Activated CD4-positive, alpha-beta T cell treated with anti-CD3 and anti-CD28 coated beads, Interleukin-10, Interleukin-2, amounts not matched to agents 100 ng/mL and 50 ng/mL, durations not matched to agents 16 hours and 8 hours (primary cell): ENCODE measurements around the gene BRME1.

ENCODE experiments used
- DNase-seq: peaks from one replicate; pipeline ENCODE4 v3.0.0-alpha.2; 2020

Gene BRME1

GRCh38 chr19:13905634-13906520, at the start of gene BRME1, which contains the start of gene CC2D1A:
TSS of gene BRME1 (minus strand) at chr19:13906117. CDS start at chr19:13904892, 1,225 bp downstream.
TSS of gene CC2D1A (plus strand) at chr19:13906201. CDS start at chr19:13906442, 241 bp downstream.
- DNase-seq = peak; percentile 97

GRCh38 chr19:13954185-13954584, 48.3 kb upstream of the BRME1 start:
- no peak for DNase-seq

GRCh38 chr19:13952931-13953531, 47.1 kb upstream of the BRME1 start:
- DNase-seq = no peak

- peak; percentile 100 for DNase-seq
Observed at GRCh38 chr19:13952154-13952930, 46.4 kb upstream of the BRME1 start, which contains the start of gene DCAF15. TSS of gene DCAF15 (plus strand) at chr19:13952509. CDS start at chr19:13952513, 4 bp downstream.

GRCh38 chr19:13951799-13952153, 45.9 kb upstream of the BRME1 start:
- DNase-seq = no peak

- no peak for DNase-seq
Observed at GRCh38 chr19:13951043-13951442, 45.1 kb upstream of the BRME1 start.

GRCh38 chr19:13946414-13946813, 40.5 kb upstream of the BRME1 start:
- DNase-seq = no peak

GRCh38 chr19:13942023-13942684, 36.2 kb upstream of the BRME1 start:
- DNase-seq = no peak

GRCh38 chr19:13938301-13939064, 32.6 kb upstream of the BRME1 start, which contains the start of gene PODNL1:
TSS of gene PODNL1 (minus strand) at chr19:13938417. CDS start at chr19:13938181, 236 bp downstream.
- no peak for DNase-seq

GRCh38 chr19:13937479-13938300, 31.8 kb upstream of the BRME1 start:
- no peak for DNase-seq

GRCh38 chr19:13935765-13936510, 30.0 kb upstream of the BRME1 start:
- no peak for DNase-seq

GRCh38 chr19:13934785-13935109, 28.8 kb upstream of the BRME1 start:
- no peak for DNase-seq

- no peak for DNase-seq
Observed at GRCh38 chr19:13932911-13933393, 27.0 kb upstream of the BRME1 start.

- no peak for DNase-seq
Observed at GRCh38 chr19:13932149-13932637, 26.3 kb upstream of the BRME1 start.

GRCh38 chr19:13931391-13932148, 25.7 kb upstream of the BRME1 start:
- no peak for DNase-seq

GRCh38 chr19:13930402-13930801, 24.5 kb upstream of the BRME1 start:
- DNase-seq = no peak

GRCh38 chr19:13929956-13930355, 24.0 kb upstream of the BRME1 start:
- no peak for DNase-seq

- DNase-seq = no peak
Observed at GRCh38 chr19:13929340-13929739, 23.4 kb upstream of the BRME1 start.

- no peak for DNase-seq
Observed at GRCh38 chr19:13926715-13927114, 20.8 kb upstream of the BRME1 start.
